Brain microvascular endothelial cell (primary cell): ENCODE results near the gene RAB29.

ENCODE experiments used
- DNase-seq: peaks from one replicate; pipeline ENCODE4 v3.0.0-alpha.2; 2020
- H3K27ac ChIP-seq: fragments of 250-450 bp; sonication (Bioruptor Pico); 2 replicates; pipeline ENCODE4 v1.5.1; 2020; ENCODE audit warnings: mild to moderate bottlenecking, moderate library complexity
- H3K27me3 ChIP-seq: fragments of 250-450 bp; sonication (Bioruptor Pico); replicated peaks from 2 replicates; pipeline ENCODE4 v1.5.1; 2020; ENCODE audit warnings: mild to moderate bottlenecking
- H3K36me3 ChIP-seq: fragments of 250-450 bp; sonication (Bioruptor Pico); replicated peaks from 2 replicates; pipeline ENCODE4 v1.5.1; 2020; ENCODE audit warnings: mild to moderate bottlenecking
- H3K4me3 ChIP-seq: 2 replicates; pipeline ENCODE4 v1.5.1; 2011; ENCODE audit warnings: low read depth, mild to moderate bottlenecking, control low read depth, low read length, moderate library complexity
- in situ Hi-C: cut with HindIII; loops from 2 replicates; pipeline ENCODE4 v1.10.0; 2017; ENCODE audit warnings: low sequenced_read_pairs, low pct_ligation_motif_present
- TF ChIP-seq, protein P1 (sequence below): IDR thresholded peaks from 2 replicates; pipeline ENCODE4 v1.5.1; 2011; ENCODE audit warnings: low read depth, mild to moderate bottlenecking, moderate library complexity, low read length, control low read depth, inconsistent platforms; ENCODE audit errors: missing control alignments

RAB29 gene

DNA sequence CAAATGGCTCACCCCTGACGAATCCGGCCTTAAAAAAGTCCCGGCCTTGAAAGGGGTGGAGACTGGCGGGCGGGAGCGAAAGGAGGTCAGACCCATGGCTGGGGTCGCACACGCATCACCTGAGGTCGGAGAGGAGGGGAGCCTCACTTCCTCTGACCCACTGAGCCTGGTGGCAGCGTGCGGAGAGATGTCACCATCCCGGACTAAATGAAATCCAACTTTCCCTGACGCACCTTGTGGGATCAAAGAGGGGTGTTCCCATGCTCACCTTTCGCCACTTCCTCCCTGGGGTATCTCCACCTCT lies 38.4 kb upstream of the RAB29 start:
- Histone ChIP-seq H3K36me3 (peaks cover 6% of the 10 kb centered on the region), H3K27me3 (no peaks in the 10 kb centered on the region), H3K27ac (no peak overlapping the region), H3K4me3 (peak overlapping the region; percentile 77)
- in situ Hi-C loops = no loop called here
- no peak for DNase-seq
- TF ChIP-seq, protein P1, sequence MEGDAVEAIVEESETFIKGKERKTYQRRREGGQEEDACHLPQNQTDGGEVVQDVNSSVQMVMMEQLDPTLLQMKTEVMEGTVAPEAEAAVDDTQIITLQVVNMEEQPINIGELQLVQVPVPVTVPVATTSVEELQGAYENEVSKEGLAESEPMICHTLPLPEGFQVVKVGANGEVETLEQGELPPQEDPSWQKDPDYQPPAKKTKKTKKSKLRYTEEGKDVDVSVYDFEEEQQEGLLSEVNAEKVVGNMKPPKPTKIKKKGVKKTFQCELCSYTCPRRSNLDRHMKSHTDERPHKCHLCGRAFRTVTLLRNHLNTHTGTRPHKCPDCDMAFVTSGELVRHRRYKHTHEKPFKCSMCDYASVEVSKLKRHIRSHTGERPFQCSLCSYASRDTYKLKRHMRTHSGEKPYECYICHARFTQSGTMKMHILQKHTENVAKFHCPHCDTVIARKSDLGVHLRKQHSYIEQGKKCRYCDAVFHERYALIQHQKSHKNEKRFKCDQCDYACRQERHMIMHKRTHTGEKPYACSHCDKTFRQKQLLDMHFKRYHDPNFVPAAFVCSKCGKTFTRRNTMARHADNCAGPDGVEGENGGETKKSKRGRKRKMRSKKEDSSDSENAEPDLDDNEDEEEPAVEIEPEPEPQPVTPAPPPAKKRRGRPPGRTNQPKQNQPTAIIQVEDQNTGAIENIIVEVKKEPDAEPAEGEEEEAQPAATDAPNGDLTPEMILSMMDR = no peak

DNA sequence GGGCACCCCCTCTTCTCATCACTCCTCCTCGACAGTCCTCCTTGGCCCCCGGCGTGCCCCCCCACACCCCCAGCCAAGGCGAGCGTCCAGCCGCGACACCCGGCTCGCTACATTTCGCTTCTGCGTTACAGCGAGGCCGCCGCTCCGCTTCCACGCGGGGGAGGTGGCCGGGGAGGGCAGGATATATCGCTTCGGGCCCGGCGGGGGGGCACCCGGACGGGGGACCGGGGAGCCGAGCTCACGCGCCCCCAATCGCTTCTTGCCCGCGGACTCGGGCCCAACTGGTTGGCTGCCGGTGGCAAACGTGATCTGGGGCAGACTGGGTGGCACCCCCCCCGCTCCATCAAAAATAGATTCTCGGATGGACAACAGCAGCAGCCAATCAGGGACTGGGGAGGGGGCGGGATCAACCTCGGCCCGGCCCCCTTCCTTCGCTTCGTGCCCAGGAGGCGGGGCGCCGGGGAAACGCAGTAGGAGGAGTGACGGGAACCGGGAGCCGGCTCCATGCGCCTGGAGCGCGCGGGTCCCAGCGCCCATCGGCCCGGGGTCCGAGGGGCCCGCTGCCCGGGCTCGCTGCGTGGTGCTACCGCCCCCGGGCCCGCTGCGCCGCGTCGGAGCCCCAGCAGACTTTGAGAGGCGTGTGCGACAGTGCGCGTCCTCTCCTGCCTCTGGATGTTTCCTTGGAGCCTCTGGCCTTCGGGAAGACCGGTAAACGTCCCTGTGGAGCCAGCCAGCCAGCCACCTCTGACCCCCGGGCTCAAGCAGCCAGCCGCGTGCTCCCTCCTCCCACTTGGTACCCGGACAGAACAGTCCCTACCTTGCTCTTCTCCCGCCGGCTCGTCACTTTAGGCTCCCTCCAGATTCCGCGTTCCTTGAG lies 37.8 kb upstream of the RAB29 start, which contains the start of gene SLC41A1:
Gene SLC41A1, minus strand, starts transcription at position 321 of the 877 bp plus-strand sequence. CDS start 2,757 bp downstream, outside the sequence.
- peak; percentile 87 for DNase-seq
- in situ Hi-C loops = no loop called here
- TF ChIP-seq, protein P1 = no peak
- Histone ChIP-seq H3K27ac (peak within 1 kb of the TSS; percentile 13), H3K4me3 (peak within 1 kb of the TSS; percentile 77), H3K27me3 (no peaks in the 10 kb centered on the region), H3K36me3 (peaks cover 6% of the 10 kb centered on the region)

DNA sequence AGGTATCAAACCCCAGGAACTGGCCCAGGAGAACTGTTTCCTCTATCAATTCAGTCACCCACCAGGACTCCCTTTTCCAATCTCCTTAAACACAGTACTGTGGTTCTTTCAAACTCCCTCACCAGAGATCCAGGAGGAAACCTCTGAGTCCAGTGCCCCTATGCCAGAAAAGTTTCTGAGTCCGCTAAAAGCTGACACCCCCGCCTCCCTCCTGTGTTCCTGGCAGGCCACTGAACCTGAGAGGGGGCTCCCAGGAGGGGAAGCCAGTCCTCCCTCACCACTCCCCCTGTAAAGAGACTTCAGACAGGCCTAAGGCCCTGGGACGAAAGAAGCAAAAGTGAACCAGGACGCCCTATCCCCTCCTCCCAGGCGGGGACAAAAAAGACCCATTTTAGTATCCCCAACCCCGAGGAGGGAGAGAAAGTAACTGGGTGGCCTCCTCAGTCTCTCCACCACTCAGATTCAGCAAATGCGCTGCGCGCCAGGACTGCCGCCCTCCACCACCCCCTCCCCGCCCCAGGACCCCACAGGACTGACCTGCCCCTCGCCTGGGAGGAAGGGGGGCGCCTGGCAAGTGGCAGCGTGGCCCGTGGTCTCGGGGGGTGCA lies 37.1 kb upstream of the RAB29 start:
- TF ChIP-seq, protein P1 = no peak
- H3K27ac ChIP-seq = no peak overlapping the region
- peak overlapping the region; percentile 77 for H3K4me3 ChIP-seq
- in situ Hi-C loops = no loop called here
- H3K36me3 ChIP-seq = peaks cover 6% of the 10 kb centered on the region
- H3K27me3 ChIP-seq = no peaks in the 10 kb centered on the region
- no peak for DNase-seq

DNA sequence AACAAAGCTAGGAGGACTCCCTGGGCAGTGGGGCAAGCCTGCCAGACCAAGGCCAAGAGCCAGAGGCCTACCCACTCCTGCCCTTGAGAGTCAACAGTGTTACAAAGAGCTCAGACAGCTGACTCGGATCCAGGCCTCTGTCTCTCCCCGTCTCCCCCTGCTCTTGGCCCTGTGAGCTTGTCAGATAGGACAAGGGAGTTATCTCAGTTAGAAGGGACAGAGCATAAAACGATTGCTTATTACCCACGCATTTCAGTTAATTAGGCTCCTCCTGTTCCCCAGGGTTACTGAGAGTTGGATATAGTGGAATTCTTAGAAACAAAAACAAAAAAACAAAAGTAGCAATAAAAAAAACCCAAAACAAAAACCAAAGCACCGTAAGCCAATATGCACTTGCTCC lies 36.4 kb upstream of the RAB29 start:
- TF ChIP-seq, protein P1 = no peak
- peaks cover 6% of the 10 kb centered on the region for H3K36me3 ChIP-seq
- H3K4me3 ChIP-seq = no peak overlapping the region
- in situ Hi-C loops = no loop called here
- no peaks in the 10 kb centered on the region for H3K27me3 ChIP-seq
- H3K27ac ChIP-seq = no peak overlapping the region
- peak; percentile 5 for DNase-seq

DNA sequence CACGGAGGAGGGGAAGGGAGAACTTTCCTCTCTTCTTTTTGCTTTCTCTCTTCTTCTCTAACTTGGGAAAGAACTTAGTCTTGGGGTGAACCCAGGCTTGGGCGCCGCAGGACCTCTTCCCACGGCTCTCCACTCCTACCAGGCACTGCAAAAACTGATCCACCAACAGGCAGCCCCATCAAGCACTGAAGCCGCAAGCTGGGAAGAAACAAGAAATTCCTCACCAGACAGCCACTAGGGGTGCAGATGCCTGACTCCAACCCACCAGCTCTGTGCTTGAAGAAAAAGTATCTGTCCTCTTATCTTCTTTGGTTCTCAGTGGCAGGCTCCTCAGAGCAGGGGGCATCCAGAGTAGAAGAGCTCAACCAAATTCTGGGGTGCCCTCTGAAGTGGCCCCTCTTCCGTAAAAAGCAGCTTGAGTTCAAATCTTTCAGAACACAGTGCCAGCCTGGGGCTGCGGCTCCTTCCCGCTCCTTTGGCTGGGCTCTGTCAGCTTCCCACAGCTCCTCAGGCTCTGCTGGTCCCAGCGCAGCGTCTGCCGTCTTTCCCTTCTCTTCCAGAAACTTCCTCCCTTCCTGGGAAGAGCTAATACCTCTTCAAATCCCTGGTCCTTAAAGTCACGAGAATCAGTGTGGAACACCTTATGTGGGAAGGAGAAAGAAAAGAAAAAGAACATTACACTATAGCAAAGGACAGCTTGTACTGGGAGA lies 35.3 kb upstream of the RAB29 start:
- DNase-seq = peak; percentile 33
- peaks cover 6% of the 10 kb centered on the region for H3K36me3 ChIP-seq
- no peak overlapping the region for H3K27ac ChIP-seq
- in situ Hi-C loops = no loop called here
- no peaks in the 10 kb centered on the region for H3K27me3 ChIP-seq
- TF ChIP-seq, protein P1 = peak; percentile 70
- H3K4me3 ChIP-seq = no peak overlapping the region
